GM12864 (cell line): ENCODE measurements around the gene PKHD1.

Source experiments
- DNase-seq: peaks from one replicate; pipeline ENCODE4 v3.0.0-alpha.2; 2011; ENCODE audit warnings: low read depth
- H3K4me3 ChIP-seq: 2 replicates; pipeline ENCODE4 v1.5.1; 2011; ENCODE audit warnings: mild to moderate bottlenecking, low read depth, low read length, control low read depth
- CTCF ChIP-seq: IDR thresholded peaks from 2 replicates; pipeline ENCODE4 v1.5.1; 2011; ENCODE audit warnings: low read depth, mild to moderate bottlenecking, moderate library complexity, low read length, control low read depth, inconsistent platforms; ENCODE audit errors: missing control alignments

PKHD1 gene

DNA sequence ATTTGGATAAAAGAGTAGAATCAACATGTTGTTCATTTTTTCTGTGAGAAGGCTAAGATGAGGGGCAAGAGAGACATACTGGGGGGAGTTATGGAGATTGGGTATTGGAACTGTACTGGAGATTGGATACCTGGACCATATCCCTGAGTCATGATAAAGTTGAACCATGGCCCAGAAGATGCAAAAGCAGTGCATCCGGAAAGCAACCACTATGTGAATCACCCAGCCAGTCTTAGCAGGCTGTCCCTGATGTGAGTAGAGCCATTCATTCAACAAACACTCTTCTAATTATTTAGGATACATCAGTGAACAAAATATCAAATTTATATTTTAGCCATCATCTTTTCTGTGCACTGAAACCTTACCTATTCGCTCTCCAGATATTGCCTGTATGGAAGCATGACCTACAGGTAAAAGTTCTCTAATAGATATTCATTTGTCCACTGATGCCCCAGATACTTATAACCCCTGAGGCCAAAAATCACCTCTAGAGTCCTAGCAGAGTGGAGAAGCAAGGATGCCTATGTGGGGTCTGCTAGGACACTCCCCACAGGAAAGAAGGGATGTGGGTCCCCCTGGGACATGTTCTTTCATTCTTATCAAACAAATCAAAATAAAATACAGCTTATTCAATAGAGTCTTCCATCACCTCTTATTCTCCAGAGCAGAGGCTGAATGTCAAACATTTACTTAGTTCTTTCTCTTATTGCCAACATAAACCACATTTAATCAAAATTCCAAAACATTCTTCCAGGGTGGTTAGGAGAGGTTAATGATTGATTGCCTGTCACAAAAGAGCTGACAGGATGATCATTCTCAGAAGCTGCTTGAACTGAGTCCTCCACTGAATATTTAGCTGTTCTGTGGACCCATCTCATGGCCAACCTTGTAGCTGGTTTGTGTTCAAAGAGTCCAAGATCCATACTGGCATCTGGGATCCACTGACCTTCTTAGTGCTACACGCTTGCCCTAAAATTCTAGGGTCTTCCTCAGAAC, 37.0 kb upstream of the PKHD1 start:
- TF ChIP-seq CTCF = no peak
- no peak for DNase-seq
- no peak overlapping the region for H3K4me3 ChIP-seq

GRCh38 chr6:52123251-52123650, 35.8 kb upstream of the PKHD1 start:
- H3K4me3 ChIP-seq = no peak overlapping the region
- no peak for DNase-seq

GRCh38 chr6:52117352-52117751, 29.9 kb upstream of the PKHD1 start:
- H3K4me3 ChIP-seq = no peak overlapping the region
- TF ChIP-seq CTCF = no peak
- no peak for DNase-seq

More at GRCh38 chr6:52123251-52123650, 35.8 kb upstream of the PKHD1 start:
- TF ChIP-seq CTCF = no peak

DNA sequence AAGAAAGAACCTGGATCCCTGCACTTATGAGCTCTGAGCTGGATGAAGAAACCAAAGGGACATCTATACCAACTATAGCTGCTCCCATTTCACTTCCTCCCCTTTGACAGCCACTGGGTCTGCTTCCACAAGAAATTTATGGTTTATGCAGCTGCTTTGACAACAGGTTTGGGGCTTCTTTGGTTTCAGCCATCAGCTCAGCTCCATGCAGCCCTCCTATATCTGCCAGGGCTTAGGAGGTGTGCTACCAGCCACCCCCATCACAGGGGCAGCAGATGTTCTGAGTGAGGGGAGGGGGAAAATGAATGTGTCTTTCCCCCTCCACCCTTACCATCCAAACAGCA, 29.2 kb upstream of the PKHD1 start:
- DNase-seq = no peak
- H3K4me3 ChIP-seq = no peak overlapping the region
- TF ChIP-seq CTCF = no peak

GRCh38 chr6:52115891-52116604, 28.6 kb upstream of the PKHD1 start:
- no peak for DNase-seq
- TF ChIP-seq CTCF = no peak
- no peak overlapping the region for H3K4me3 ChIP-seq

- no peak for TF ChIP-seq CTCF
Observed at GRCh38 chr6:52115145-52115741, 27.8 kb upstream of the PKHD1 start.

More at GRCh38 chr6:52115145-52115741, 27.8 kb upstream of the PKHD1 start:
- H3K4me3 ChIP-seq = no peak overlapping the region
- no peak for DNase-seq
